Erythroblast (primary cell): Measurements from ENCODE around the gene DBN1.

ENCODE experiments used
- GATA1 ChIP-seq: IDR thresholded peaks from 2 replicates; pipeline ENCODE4 v1.6.1; 2011; ENCODE audit warnings: low read depth, mild to moderate bottlenecking, control low read depth, low read length, moderate library complexity
- POLR2A ChIP-seq: IDR thresholded peaks from 2 replicates; pipeline ENCODE4 v1.6.1; 2011; ENCODE audit warnings: mild to moderate bottlenecking, low read length

DNA sequence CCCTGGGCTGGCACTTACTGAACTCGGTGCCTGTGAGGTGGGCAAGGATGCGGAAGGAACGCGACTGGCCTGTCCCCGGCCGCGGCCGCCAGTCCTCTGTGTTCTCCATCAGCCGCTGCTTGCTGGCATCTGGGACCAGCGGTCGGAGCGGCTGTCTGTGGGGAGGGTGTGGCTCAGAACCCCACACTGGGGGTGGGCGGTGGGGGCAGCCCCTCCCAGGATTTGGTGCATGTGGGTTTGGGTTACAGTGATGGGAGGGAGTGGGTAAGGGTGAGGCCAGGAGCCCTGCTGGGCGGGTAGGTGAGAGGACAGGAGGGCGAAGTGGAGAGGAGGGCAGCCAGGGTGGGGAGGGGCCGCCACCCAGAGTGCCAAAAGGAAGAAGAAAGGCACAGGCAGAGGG is 17.6 kb upstream of the DBN1 start:
- TF ChIP-seq POLR2A, result no peak
- TF ChIP-seq GATA1, result no peak
